Measurements from ENCODE around the gene LPCAT3. TPM values are rescaled to one million over a fixed set of nuclear protein-coding genes. Genes with fewer than 3 reads are reported as not detected.
A peak's percentile ranks its signal among the peaks of the same experiment; 100 is the strongest.

LPCAT3 gene
- total and polyA plus RNA-seq, 4 donors, result 45.4 to 78.6 (median 56.2) TPM

DNA sequence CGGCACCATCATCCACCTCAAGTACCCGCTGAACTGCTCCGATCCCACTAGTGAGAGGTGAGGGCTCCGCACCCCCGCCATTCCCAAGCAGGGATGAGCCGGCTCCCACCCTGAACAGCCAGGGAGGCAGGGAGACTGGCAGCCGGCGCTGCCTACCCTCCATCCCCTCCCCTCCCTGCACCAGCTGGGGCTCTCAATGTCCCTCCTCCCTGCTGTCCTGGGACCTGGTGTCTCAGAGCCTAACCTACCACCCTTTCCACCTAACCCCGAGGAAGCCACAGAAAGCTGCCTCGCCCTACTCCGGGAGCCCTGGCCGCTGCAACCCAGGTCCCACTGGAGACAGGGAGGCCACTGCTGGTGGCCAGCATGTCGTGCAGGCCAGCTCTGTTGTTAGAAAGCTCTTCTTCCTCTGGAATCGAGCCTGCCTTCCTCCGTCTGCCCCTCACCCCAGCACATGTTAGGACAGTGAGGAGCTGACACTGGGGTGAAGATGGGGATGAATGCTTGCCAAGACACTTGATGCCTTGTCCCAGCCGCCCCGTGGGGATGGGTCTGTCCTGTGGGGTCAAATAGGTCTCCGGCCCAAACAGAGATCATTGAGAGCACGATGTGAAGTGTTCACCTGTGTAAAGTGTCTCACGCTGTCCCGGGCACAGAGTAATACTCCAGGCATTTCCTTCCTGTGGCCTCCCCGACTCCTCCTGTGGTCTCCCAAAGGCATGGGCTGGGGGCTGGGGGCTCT, 66.0 kb downstream of the LPCAT3 start:
- Histone ChIP-seq H3K9ac (ENCODE audit: insufficient read depth in 1 of 2, low read length in 2 of 2) (no peak overlapping the region), H3K36me3 (ENCODE audit: control insufficient read depth in 4 of 4, insufficient read depth in 4 of 4, low read length in 4 of 4) (peaks cover 0 to 13% (median 0%) of the 10 kb centered on the region in 4 donors), H3K4me3 (peak overlapping the region; percentile 40), H3K27ac (ENCODE audit: low read depth in 1 of 2, low read length in 1 of 2) (peak overlapping the region in 1 of 2 donors; percentile 87), H3K4me1 (ENCODE audit: control insufficient read depth in 5 of 5, insufficient read depth in 5 of 5, low read length in 5 of 5) (peaks cover 0 to 8% (median 0%) of the 10 kb centered on the region in 5 donors), H3K9me3 (ENCODE audit: control insufficient read depth in 4 of 4, insufficient read depth in 3 of 4, low read length in 3 of 4) (no peaks in the 10 kb centered on the region), H3K27me3 (ENCODE audit: control insufficient read depth in 3 of 3, insufficient read depth in 3 of 3, low read length in 2 of 3) (no peaks in the 10 kb centered on the region)
- no peak for TF ChIP-seq CTCF (IDR thresholded peaks at IDR 0.05; ENCODE audit: control extremely low read depth, extremely low read depth)
- no peak for ATAC-seq (ENCODE audit: insufficient read depth, low FRiP score)
- WGBS, 2 donors, result 31 to 60% methylated on average over 22 of the region's 22 CpGs
- no peak for DNase-seq

GRCh38 chr12:6951551-6952120, 66.6 kb downstream of the LPCAT3 start:
- H3K9me3 ChIP-seq (ENCODE audit: control insufficient read depth in 4 of 4, insufficient read depth in 3 of 4, low read length in 3 of 4), result no peaks in the 10 kb centered on the region
- H3K27ac ChIP-seq (ENCODE audit: low read depth in 1 of 2, low read length in 1 of 2), result peak overlapping the region in 1 of 2 donors; percentile 87
- H3K36me3 ChIP-seq (ENCODE audit: control insufficient read depth in 4 of 4, insufficient read depth in 4 of 4, low read length in 4 of 4), result peaks cover 0 to 10% (median 1%) of the 10 kb centered on the region in 4 donors
- no peak for DNase-seq
- ATAC-seq (ENCODE audit: insufficient read depth, low FRiP score), result no peak
- no peak for TF ChIP-seq CTCF (IDR thresholded peaks at IDR 0.05; ENCODE audit: control extremely low read depth, extremely low read depth)
- H3K4me3 ChIP-seq, result peak overlapping the region; percentile 40
- H3K4me1 ChIP-seq (ENCODE audit: control insufficient read depth in 5 of 5, insufficient read depth in 5 of 5, low read length in 5 of 5), result peaks cover 0 to 8% (median 0%) of the 10 kb centered on the region in 5 donors
- no peak overlapping the region for H3K9ac ChIP-seq (ENCODE audit: insufficient read depth in 1 of 2, low read length in 2 of 2)
- WGBS, 2 donors, result 33 to 59% methylated on average over 19 to 20 of the region's 20 CpGs
- H3K27me3 ChIP-seq (ENCODE audit: control insufficient read depth in 3 of 3, insufficient read depth in 3 of 3, low read length in 2 of 3), result no peaks in the 10 kb centered on the region

DNA sequence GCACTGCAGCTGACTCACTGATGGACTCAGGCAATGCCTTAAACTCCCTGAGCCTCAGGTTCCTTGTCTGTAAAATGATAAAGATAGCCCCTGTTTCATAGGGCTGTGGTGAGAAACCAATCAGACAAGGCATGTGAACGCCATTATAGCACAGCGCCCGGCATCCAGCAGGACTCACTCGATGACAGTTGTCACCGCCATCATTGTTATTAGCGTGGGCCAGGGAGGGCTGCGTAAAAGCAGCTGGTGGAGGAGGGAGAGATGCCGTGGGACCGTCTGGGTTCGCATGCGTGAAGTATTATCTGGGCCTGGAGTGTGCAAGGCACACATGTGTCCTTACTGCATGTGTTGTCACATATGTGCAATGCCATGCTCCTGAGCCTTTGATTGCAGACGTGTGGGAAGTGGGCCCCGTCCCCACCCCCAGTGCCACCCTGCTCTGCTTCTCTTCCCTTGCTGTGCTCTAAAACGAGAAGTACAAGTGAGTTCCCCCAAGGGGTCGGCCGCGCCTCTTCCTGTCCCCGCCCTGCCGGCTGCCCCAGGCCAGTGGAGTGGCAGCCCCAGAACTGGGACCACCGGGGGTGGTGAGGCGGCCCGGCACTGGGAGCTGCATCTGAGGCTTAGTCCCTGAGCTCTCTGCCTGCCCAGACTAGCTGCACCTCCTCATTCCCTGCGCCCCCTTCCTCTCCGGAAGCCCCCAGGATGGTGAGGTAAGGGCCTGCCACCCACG, 67.3 kb downstream of the LPCAT3 start, which contains the start of gene PTPN6:
PTPN6 (plus strand) TSS at position 546 of the 730 bp plus-strand sequence; CDS start at position 703, 157 bp downstream.
- H3K4me1 ChIP-seq (ENCODE audit: control insufficient read depth in 5 of 5, insufficient read depth in 5 of 5, low read length in 5 of 5), result peaks cover 0 to 8% (median 0%) of the 10 kb centered on the region in 5 donors
- H3K4me3 ChIP-seq, result peak within 1 kb of the TSS; percentile 40
- peak; percentile 34 for ATAC-seq (ENCODE audit: insufficient read depth, low FRiP score)
- no peak for DNase-seq
- H3K27ac ChIP-seq (ENCODE audit: low read depth in 1 of 2, low read length in 1 of 2), result peak within 1 kb of the TSS in 1 of 2 donors; percentile 87
- H3K27me3 ChIP-seq (ENCODE audit: control insufficient read depth in 3 of 3, insufficient read depth in 3 of 3, low read length in 2 of 3), result no peaks in the 10 kb centered on the region
- H3K9me3 ChIP-seq (ENCODE audit: control insufficient read depth in 4 of 4, insufficient read depth in 3 of 4, low read length in 3 of 4), result no peaks in the 10 kb centered on the region
- 30 to 59% methylated on average over 24 to 25 of the region's 25 CpGs for WGBS, 2 donors
- peaks cover 0 to 7% (median 1%) of the 10 kb centered on the region in 4 donors for H3K36me3 ChIP-seq (ENCODE audit: control insufficient read depth in 4 of 4, insufficient read depth in 4 of 4, low read length in 4 of 4)
- no peak for TF ChIP-seq CTCF (IDR thresholded peaks at IDR 0.05; ENCODE audit: control extremely low read depth, extremely low read depth)
- no peak within 1 kb of the TSS for H3K9ac ChIP-seq (ENCODE audit: insufficient read depth in 1 of 2, low read length in 2 of 2)
